SU-DHL-6 (cell line): ENCODE results near the gene OR2D2.

Source experiments
- H2AFZ ChIP-seq: fragments of 200-600 bp; sonication (generic); 2 replicates; pipeline ENCODE4 v1.6.1; 2014; ENCODE audit warnings: low read depth, mild to moderate bottlenecking, moderate library complexity, mixed read lengths, antibody characterized with exemption, low read length; ENCODE audit not compliant: severe bottlenecking
- H3F3A ChIP-seq: fragments of 200-600 bp; shearing (Covaris generic); 2 replicates; pipeline ENCODE4 v1.6.0; 2016; ENCODE audit warnings: antibody characterized with exemption, mild to moderate bottlenecking; ENCODE audit not compliant: insufficient read depth
- H3K27ac ChIP-seq: fragments of 200-600 bp; sonication (generic); 2 replicates; pipeline ENCODE4 v1.5.1; 2016; ENCODE audit warnings: low read depth, mild to moderate bottlenecking, low read length, moderate library complexity, mixed read lengths
- H3K27me3 ChIP-seq: fragments of 200-600 bp; sonication (generic), shearing (Covaris generic); 2 replicates; pipeline ENCODE4 v1.6.0; 2014; ENCODE audit warnings: mild to moderate bottlenecking, low read length
- H3K36me3 ChIP-seq: fragments of 200-600 bp; sonication (generic); 2 replicates; pipeline ENCODE4 v1.6.1; 2014; ENCODE audit warnings: mild to moderate bottlenecking, low read length, mixed read lengths
- H3K4me2 ChIP-seq: fragments of 300-600, 200-600 bp; shearing (Covaris generic), sonication (generic); 2 replicates; pipeline ENCODE4 v1.6.0; 2014; ENCODE audit warnings: low read length, low read depth, mild to moderate bottlenecking; ENCODE audit not compliant: poor library complexity, severe bottlenecking
- H3K4me3 ChIP-seq: fragments of 200-600 bp; sonication (generic); 2 replicates; pipeline ENCODE4 v1.5.1; 2014; ENCODE audit warnings: antibody characterized with exemption, low read length, mild to moderate bottlenecking, mixed read lengths; ENCODE audit not compliant: insufficient read depth, poor library complexity, severe bottlenecking
- H3K79me2 ChIP-seq: fragments of 200-600 bp; sonication (generic); 2 replicates; pipeline ENCODE4 v1.6.1; 2014; ENCODE audit warnings: mild to moderate bottlenecking, low read length, moderate library complexity; ENCODE audit not compliant: insufficient read depth
- H3K9ac ChIP-seq: fragments of 200-600 bp; sonication (generic); 2 replicates; pipeline ENCODE4 v1.7.0; 2014; ENCODE audit warnings: mild to moderate bottlenecking, low read length
- H3K9me2 ChIP-seq: fragments of 200-600 bp; sonication (generic); replicated peaks from 2 replicates; pipeline ENCODE4 v1.6.1; 2014; ENCODE audit warnings: low read length; ENCODE audit not compliant: insufficient read depth
- H3K9me3 ChIP-seq: fragments of 200-600 bp; sonication (generic); 2 replicates; pipeline ENCODE4 v1.6.1; 2014; ENCODE audit warnings: low read length, mixed read lengths; ENCODE audit not compliant: insufficient read depth
- H4K20me1 ChIP-seq: fragments of 200-600 bp; sonication (generic); 2 replicates; pipeline ENCODE4 v1.6.1; 2014; ENCODE audit warnings: low read depth, mild to moderate bottlenecking, antibody characterized with exemption, low read length, moderate library complexity, mixed read lengths
- CTCF ChIP-seq: fragments of 200-600 bp; sonication (generic); IDR thresholded peaks from one replicate; pipeline ENCODE4 v1.5.1; 2017; ENCODE audit warnings: antibody characterized with exemption, mild to moderate bottlenecking, low read length, moderate library complexity; ENCODE audit not compliant: insufficient read depth, poor library complexity, severe bottlenecking
- EZH2phosphoT487 ChIP-seq: fragments of 200-600 bp; sonication (generic), shearing (Covaris generic); conservative IDR thresholded peaks from 2 replicates; pipeline ENCODE4 v1.6.1; 2018; ENCODE audit warnings: mild to moderate bottlenecking, antibody characterized with exemption, low read length, moderate library complexity, mixed read lengths

The OR2D2 gene

GRCh38 chr11:6895010-6895409, 2.7 kb upstream of the OR2D2 start:
- no peaks in the 10 kb centered on the region for H3K36me3 ChIP-seq
- no peak overlapping the region for H3K9ac ChIP-seq
- H3K9me3 ChIP-seq = no peaks in the 10 kb centered on the region
- no peaks in the 10 kb centered on the region for H4K20me1 ChIP-seq
- no peak overlapping the region for H3K4me2 ChIP-seq
- TF ChIP-seq EZH2phosphoT487 (no peak), CTCF (no peak)
- no peak overlapping the region for H3K4me3 ChIP-seq
- no peak overlapping the region for H2AFZ ChIP-seq
- no peaks in the 10 kb centered on the region for H3K79me2 ChIP-seq
- no peak overlapping the region for H3K27ac ChIP-seq
- no peaks in the 10 kb centered on the region for H3K27me3 ChIP-seq
- H3K9me2 ChIP-seq = no peaks in the 10 kb centered on the region
- H3F3A ChIP-seq = no peaks in the 10 kb centered on the region

- Histone ChIP-seq H4K20me1 (no peaks in the 10 kb centered on the region), H3K9me2 (no peaks in the 10 kb centered on the region), H3K9ac (no peak overlapping the region), H3K4me3 (no peak overlapping the region), H2AFZ (no peak overlapping the region), H3F3A (no peaks in the 10 kb centered on the region), H3K4me2 (no peak overlapping the region), H3K27me3 (no peaks in the 10 kb centered on the region), H3K36me3 (no peaks in the 10 kb centered on the region), H3K27ac (no peak overlapping the region), H3K79me2 (no peaks in the 10 kb centered on the region), H3K9me3 (no peaks in the 10 kb centered on the region)
- TF ChIP-seq EZH2phosphoT487 (no peak), CTCF (no peak)
These were observed 1.8 kb upstream of the OR2D2 start for GRCh38 chr11:6894097-6894496.

GRCh38 chr11:6889835-6890234, 2.5 kb downstream of the OR2D2 start:
- Histone ChIP-seq H3K9ac (no peak overlapping the region), H3K9me2 (no peaks in the 10 kb centered on the region), H3K27ac (no peak overlapping the region)

More at GRCh38 chr11:6889835-6890234, 2.5 kb downstream of the OR2D2 start:
- Histone ChIP-seq H3K4me2 (no peak overlapping the region), H2AFZ (no peak overlapping the region), H3K27me3 (no peaks in the 10 kb centered on the region), H3K79me2 (no peaks in the 10 kb centered on the region), H3K36me3 (no peaks in the 10 kb centered on the region), H3K4me3 (no peak overlapping the region), H3F3A (no peaks in the 10 kb centered on the region), H3K9me3 (no peaks in the 10 kb centered on the region), H4K20me1 (no peaks in the 10 kb centered on the region)
- TF ChIP-seq EZH2phosphoT487 = no peak
- no peak for TF ChIP-seq CTCF
